ENCODE measurements around the gene MYL12B. TPM values are rescaled to one million over a fixed set of nuclear protein-coding genes. Genes with fewer than 3 reads are reported as not detected.
A peak's percentile ranks its signal among the peaks of the same experiment; 100 is the strongest.

The MYL12B gene
- polyA plus RNA-seq, 2 of the 4 experiments (the other 2 are of a cell fraction) = 419 to 498 TPM

DNA sequence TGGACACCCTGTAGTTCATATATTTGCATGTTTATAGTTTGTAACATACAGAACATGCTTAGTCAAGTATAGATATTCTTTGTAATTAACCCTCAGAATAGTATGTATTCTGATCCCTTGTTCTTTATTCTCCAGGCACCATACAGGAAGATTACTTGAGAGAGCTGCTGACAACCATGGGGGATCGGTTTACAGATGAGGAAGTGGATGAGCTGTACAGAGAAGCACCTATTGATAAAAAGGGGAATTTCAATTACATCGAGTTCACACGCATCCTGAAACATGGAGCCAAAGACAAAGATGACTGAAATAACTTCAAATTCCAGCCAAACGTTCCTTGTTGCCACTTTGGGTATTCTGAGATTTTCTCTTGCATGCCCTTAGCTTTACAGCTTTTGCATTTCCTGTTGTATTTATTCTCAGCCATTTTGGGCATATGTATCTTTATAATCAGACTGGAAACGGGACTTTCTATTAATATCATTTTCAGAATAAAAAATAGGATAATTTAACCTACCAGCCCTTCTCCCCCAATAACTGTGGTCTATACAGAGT is 6.2 kb upstream of the MYL12B start:
- ChIA-PET CTCF (interaction anchor here (1.8 kb wide), 1 partner anchor 338 kb away, joined by 7 read pairs; no protein-coding TSS in a partner anchor), POLR2A (no interaction called here)
- no peaks in the 10 kb centered on the region for H3K9me3 ChIP-seq
- no peak for FAIRE-seq
- ATAC-seq = no peak
- H3K4me2 ChIP-seq = no peak overlapping the region; the same call in 2 of the 3 replicates
- no peak overlapping the region for H3K4me3 ChIP-seq
- no peak for DNase-seq (ENCODE audit: low read depth in 1 of 2, low spot score in 1 of 2)
- H3K4me1 ChIP-seq = peaks cover 51% of the 10 kb centered on the region
- WGBS (ENCODE audit: missing lambda C conversion rate) = 82% methylated on average over 5 of the region's 5 CpGs
- TF ChIP-seq, protein P1, sequence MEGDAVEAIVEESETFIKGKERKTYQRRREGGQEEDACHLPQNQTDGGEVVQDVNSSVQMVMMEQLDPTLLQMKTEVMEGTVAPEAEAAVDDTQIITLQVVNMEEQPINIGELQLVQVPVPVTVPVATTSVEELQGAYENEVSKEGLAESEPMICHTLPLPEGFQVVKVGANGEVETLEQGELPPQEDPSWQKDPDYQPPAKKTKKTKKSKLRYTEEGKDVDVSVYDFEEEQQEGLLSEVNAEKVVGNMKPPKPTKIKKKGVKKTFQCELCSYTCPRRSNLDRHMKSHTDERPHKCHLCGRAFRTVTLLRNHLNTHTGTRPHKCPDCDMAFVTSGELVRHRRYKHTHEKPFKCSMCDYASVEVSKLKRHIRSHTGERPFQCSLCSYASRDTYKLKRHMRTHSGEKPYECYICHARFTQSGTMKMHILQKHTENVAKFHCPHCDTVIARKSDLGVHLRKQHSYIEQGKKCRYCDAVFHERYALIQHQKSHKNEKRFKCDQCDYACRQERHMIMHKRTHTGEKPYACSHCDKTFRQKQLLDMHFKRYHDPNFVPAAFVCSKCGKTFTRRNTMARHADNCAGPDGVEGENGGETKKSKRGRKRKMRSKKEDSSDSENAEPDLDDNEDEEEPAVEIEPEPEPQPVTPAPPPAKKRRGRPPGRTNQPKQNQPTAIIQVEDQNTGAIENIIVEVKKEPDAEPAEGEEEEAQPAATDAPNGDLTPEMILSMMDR (IDR thresholded peaks at IDR 0.05) = no peak
- TF ChIP-seq FOSL2 (IDR thresholded peaks at IDR 0.05) (no peak), FOSL2 (CRISPR knock-in tag; IDR thresholded peaks at IDR 0.05) (no peak), NPAS2 (CRISPR knock-in tag; IDR thresholded peaks at IDR 0.05; ENCODE audit: borderline replicate concordance) (no peak), HOXA7 (CRISPR knock-in tag; IDR thresholded peaks at IDR 0.05) (no peak), RFX5 (IDR thresholded peaks at IDR 0.05) (no peak), EP300 (IDR thresholded peaks at IDR 0.05) (no peak), HDAC2 (IDR thresholded peaks at IDR 0.05) (no peak), HOXB5 (CRISPR knock-in tag; IDR thresholded peaks at IDR 0.05) (no peak), NR3C1 (IDR thresholded peaks at IDR 0.05) (no peak), RARB (CRISPR knock-in tag; IDR thresholded peaks at IDR 0.05) (no peak), GATA3 (IDR thresholded peaks at IDR 0.05; ENCODE audit: borderline replicate concordance) (no peak), PHF8 (IDR thresholded peaks at IDR 0.05; ENCODE audit: borderline replicate concordance, low read depth) (no peak), CEBPB (IDR thresholded peaks at IDR 0.05) (no peak), ZFP36 (IDR thresholded peaks at IDR 0.05; ENCODE audit: borderline replicate concordance, partially characterized antibody) (no peak), KDM5A (IDR thresholded peaks at IDR 0.05) (no peak), RAD21 (conservative IDR thresholded peaks at IDR 0.05 in 1 of 2, IDR thresholded peaks at IDR 0.05 in 1 of 2) (no peak), RNF2 (IDR thresholded peaks at IDR 0.05; ENCODE audit: borderline replicate concordance, low read depth) (no peak)
- TF ChIP-seq, protein P2, sequence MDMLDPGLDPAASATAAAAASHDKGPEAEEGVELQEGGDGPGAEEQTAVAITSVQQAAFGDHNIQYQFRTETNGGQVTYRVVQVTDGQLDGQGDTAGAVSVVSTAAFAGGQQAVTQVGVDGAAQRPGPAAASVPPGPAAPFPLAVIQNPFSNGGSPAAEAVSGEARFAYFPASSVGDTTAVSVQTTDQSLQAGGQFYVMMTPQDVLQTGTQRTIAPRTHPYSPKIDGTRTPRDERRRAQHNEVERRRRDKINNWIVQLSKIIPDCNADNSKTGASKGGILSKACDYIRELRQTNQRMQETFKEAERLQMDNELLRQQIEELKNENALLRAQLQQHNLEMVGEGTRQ (IDR thresholded peaks at IDR 0.05) = no peak
- TF ChIP-seq, protein P3, sequence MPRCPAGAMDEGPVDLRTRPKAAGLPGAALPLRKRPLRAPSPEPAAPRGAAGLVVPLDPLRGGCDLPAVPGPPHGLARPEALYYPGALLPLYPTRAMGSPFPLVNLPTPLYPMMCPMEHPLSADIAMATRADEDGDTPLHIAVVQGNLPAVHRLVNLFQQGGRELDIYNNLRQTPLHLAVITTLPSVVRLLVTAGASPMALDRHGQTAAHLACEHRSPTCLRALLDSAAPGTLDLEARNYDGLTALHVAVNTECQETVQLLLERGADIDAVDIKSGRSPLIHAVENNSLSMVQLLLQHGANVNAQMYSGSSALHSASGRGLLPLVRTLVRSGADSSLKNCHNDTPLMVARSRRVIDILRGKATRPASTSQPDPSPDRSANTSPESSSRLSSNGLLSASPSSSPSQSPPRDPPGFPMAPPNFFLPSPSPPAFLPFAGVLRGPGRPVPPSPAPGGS (IDR thresholded peaks at IDR 0.05) = no peak
- TF ChIP-seq, protein P4, sequence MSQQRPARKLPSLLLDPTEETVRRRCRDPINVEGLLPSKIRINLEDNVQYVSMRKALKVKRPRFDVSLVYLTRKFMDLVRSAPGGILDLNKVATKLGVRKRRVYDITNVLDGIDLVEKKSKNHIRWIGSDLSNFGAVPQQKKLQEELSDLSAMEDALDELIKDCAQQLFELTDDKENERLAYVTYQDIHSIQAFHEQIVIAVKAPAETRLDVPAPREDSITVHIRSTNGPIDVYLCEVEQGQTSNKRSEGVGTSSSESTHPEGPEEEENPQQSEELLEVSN (IDR thresholded peaks at IDR 0.05; ENCODE audit: borderline replicate concordance, low read depth) = no peak
- H3K27ac ChIP-seq = no peak overlapping the region

DNA sequence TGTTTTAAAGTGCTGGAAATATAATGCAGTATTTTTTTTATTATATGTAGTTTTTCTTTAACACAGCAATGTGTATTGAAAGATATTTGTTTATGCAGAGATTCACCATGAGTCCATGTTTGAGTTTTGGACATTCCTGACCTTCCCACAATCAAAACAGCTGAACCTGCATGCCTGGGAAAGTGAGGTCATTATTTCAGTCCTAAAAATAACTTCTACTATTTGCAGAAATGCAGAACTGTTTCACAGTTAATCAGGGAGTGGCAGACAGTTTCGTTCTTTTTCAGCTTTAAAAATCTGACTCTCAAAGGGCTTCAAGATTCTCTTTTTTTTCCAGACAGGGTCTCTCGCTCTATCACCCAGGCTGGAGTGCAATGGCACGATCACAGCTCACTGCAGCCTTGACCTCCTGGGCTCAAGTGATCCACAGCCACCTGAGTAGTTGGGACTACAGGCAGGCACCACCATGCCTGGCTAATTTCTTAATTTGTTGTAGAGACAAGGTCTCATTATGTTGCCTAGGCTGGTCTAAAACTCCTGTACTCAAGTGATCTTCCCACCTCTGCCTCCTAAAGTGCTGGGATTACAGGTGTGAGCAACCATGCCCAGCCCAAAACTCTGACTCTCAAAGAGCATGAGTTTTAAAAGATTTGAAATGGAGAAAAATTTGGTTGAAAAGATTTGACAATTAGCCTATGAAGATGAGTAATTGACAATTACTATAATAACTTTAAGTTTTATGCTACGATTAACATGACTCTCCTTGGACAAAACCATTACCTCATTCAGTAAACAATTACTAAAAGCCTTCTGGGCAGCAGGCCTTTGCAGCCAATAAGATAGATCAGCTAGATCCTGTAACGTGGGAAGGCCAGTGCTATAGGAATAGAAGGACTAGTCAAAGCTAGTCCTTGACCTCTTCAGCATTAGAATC is 5.0 kb upstream of the MYL12B start:
- 48% methylated on average over 5 of the region's 5 CpGs for WGBS (ENCODE audit: missing lambda C conversion rate)
- H3K4me3 ChIP-seq = no peak overlapping the region
- ATAC-seq (no peak), DNase-seq (ENCODE audit: low read depth in 1 of 2, low spot score in 1 of 2) (peak in 1 of 2 experiments; percentile 36), FAIRE-seq (no peak)
- H3K4me1 ChIP-seq = peaks cover 38% of the 10 kb centered on the region
- TF ChIP-seq HEYL (CRISPR knock-in tag; IDR thresholded peaks at IDR 0.05) (no peak), CEBPB (IDR thresholded peaks at IDR 0.05) (no peak), POLR2AphosphoS2 (conservative IDR thresholded peaks at IDR 0.05; ENCODE audit: low read length) (no peak)
- ChIA-PET CTCF (interaction anchor here (1.0 kb wide), 1 partner anchor 11 kb away, joined by 3 read pairs; no protein-coding TSS in a partner anchor), POLR2A (no interaction called here)
- peak overlapping the region; percentile 28 to 37; a peak in 3 of 6 replicates for H3K27ac ChIP-seq
- H3K4me2 ChIP-seq = peak overlapping the region; percentile 49; the same call in 2 of the 3 replicates
- H3K9me3 ChIP-seq = no peaks in the 10 kb centered on the region
